K562 (cell line): ENCODE measurements around the gene HES6. TPM values are rescaled to one million over a fixed set of nuclear protein-coding genes. Genes with fewer than 3 reads are reported as not detected.

ENCODE experiments used
- CXXC5 ChIP-seq: fragments of 250-450 bp; sonication (Bioruptor Pico); IDR thresholded peaks from 2 replicates; pipeline ENCODE4 v1.8.0; 2022; ENCODE audit warnings: inconsistent platforms, mild to moderate bottlenecking, moderate library complexity
- ETS1 ChIP-seq: conservative IDR thresholded peaks from 2 replicates; pipeline ENCODE4 v1.6.1; 2011; ENCODE audit warnings: low read depth, mild to moderate bottlenecking, low read length; ENCODE audit not compliant: control insufficient read depth
- MEIS2 ChIP-seq: fragments of 450-650 bp; IDR thresholded peaks from 2 replicates; pipeline ENCODE4 v1.6.1; 2014; ENCODE audit warnings: mild to moderate bottlenecking; ENCODE audit not compliant: partially characterized antibody
- MYC ChIP-seq, 2 experiments: fragments of 250-450 bp in 1 of 2; sonication (Bioruptor Pico) in 1 of 2; IDR thresholded peaks; 2 replicates each; pipeline versions ENCODE4 v1.5.1 to v1.6.1; 2012 to 2021; ENCODE audit warnings: low read depth in 2 of 2, borderline replicate concordance in 1 of 2, improper control_type of control experiment in 1 of 2, low read length in 1 of 2, mild to moderate bottlenecking in 1 of 2, moderate library complexity in 1 of 2
- NCOA6 ChIP-seq: fragments of 450-650 bp; IDR thresholded peaks from 2 replicates; pipeline ENCODE4 v1.6.1; 2017; ENCODE audit warnings: mild to moderate bottlenecking
- RBBP5 ChIP-seq: fragments of 200-600 bp; sonication (generic); IDR thresholded peaks from 2 replicates; pipeline ENCODE4 v1.6.1; 2012; ENCODE audit warnings: borderline replicate concordance, mild to moderate bottlenecking, low read length, control low read depth, inconsistent platforms; ENCODE audit not compliant: insufficient read depth, poor library complexity, severe bottlenecking
- UBTF ChIP-seq, 2 experiments: IDR thresholded peaks; 2 replicates each; pipeline ENCODE4 v1.6.1; 2012; ENCODE audit warnings: improper control_type of control experiment in 2 of 2, low read depth in 2 of 2, low read length in 2 of 2, borderline replicate concordance in 1 of 2
- ZBTB34 ChIP-seq: fragments of 250-450 bp; sonication (Bioruptor Pico); IDR thresholded peaks from 2 replicates; pipeline ENCODE4 v1.8.0; 2021; ENCODE audit warnings: mild to moderate bottlenecking, moderate library complexity
- ZFX ChIP-seq: sonication (generic); formaldehyde crosslinking; IDR thresholded peaks from 2 replicates; pipeline ENCODE4 v1.8.0; 2022; ENCODE audit warnings: mild to moderate bottlenecking, missing genetic modification reagents, moderate library complexity
- polyA plus RNA-seq, 8 experiments: library from polyadenylated mRNA; depleted of rRNA in 4 of 8; stranded (reverse) in 5 of 8; unstranded in 3 of 8; fragments of >200 nt; fragmentation: Nextera tagmentation in 2 of 8; fragmentation: Illumina TruSeq in 1 of 8; extraction: Ambion mirVana in 2 of 8; extraction: Trizol in 1 of 8; gene quantifications; 2 replicates each; pipeline versions ENCODE4 v1.2.1 to v1.2.3, GENCODE V29; 2011 to 2014; ENCODE audit warnings: inconsistent platforms in 1 of 8, missing spikeins in 1 of 8
- total RNA-seq, 7 experiments: library from RNA; depleted of rRNA in 6 of 7; stranded (reverse); fragments of >200 nt in 6 of 7; fragmentation: Illumina TruSeq in 2 of 7; extraction: Trizol in 2 of 7; gene quantifications; 2 replicates each; pipeline versions ENCODE4 v1.2.1 to v1.2.3, GENCODE V29; 2011 to 2021; ENCODE audit warnings: low replicate concordance in 1 of 7

Gene HES6
- total and polyA plus RNA-seq, 9 of the 15 experiments (the other 6 are each of a cell fraction or from before 2014, with no cell fraction given): 6.2 to 133 (median 29.2) TPM

GRCh38 chr2:238203094-238203972 is 36.5 kb downstream of the HES6 start, which contains the start of gene ILKAP (continued):
- TF ChIP-seq MYC (IDR thresholded peaks at IDR 0.05; ENCODE audit: low read depth, low read length) (0 out of 2 replicates have a peak, but pooled peaks have one; percentile 17), MYC (CRISPR knock-in tag; IDR thresholded peaks at IDR 0.05; ENCODE audit: borderline replicate concordance, low read depth) (no peak), CXXC5 (CRISPR knock-in tag) (peak; percentile 85), ETS1 (0 out of 2 replicates have a peak, but pooled peaks have one; percentile 28), RBBP5 (peak; percentile 88), NCOA6 (0 out of 2 replicates have a peak, but pooled peaks have one; percentile 62), ZBTB34 (CRISPR knock-in tag) (no peak), MEIS2 (peak; percentile 32), ZFX (peak; percentile 84), UBTF (IDR thresholded peaks at IDR 0.05; ENCODE audit: borderline replicate concordance in 1 of 2, low read depth in 2 of 2, low read length in 2 of 2) (peak; percentile 30 to 64; a peak in 1 of 4 replicates)
